ENCODE measurements around the gene LAMA1.
"Not testable (repeated sequence)": the region's sequence is repeated elsewhere in the genome, so short reads cannot be mapped to it uniquely, and the experiment has no call there.

The LAMA1 gene

GRCh38 chr18:6947338-6948030 lies 170.1 kb downstream of the LAMA1 start:
- DNase-seq (ENCODE audit: low spot score) = no peak

GRCh38 chr18:6943143-6943542 lies 174.5 kb downstream of the LAMA1 start:
- DNase-seq (ENCODE audit: low spot score) = no peak

- no peak for DNase-seq (ENCODE audit: low spot score)
These were observed 174.9 kb downstream of the LAMA1 start for GRCh38 chr18:6942742-6943141.

GRCh38 chr18:6941996-6942395 lies 175.6 kb downstream of the LAMA1 start:
- no peak for DNase-seq (ENCODE audit: low spot score)

GRCh38 chr18:6940451-6940850 lies 177.1 kb downstream of the LAMA1 start:
- DNase-seq (ENCODE audit: low spot score) = no peak

GRCh38 chr18:6939972-6940371 lies 177.6 kb downstream of the LAMA1 start:
- no peak for DNase-seq (ENCODE audit: low spot score)

GRCh38 chr18:6938403-6938802 lies 179.2 kb downstream of the LAMA1 start:
- not testable (repeated sequence) for DNase-seq (ENCODE audit: low spot score)

GRCh38 chr18:6938003-6938402 lies 179.6 kb downstream of the LAMA1 start:
- no peak for DNase-seq (ENCODE audit: low spot score)

- no peak for DNase-seq (ENCODE audit: low spot score)
These were observed 182.7 kb downstream of the LAMA1 start for GRCh38 chr18:6934859-6935258.

- DNase-seq (ENCODE audit: low spot score) = peak; percentile 15
These were observed 188.1 kb downstream of the LAMA1 start for GRCh38 chr18:6929370-6930102.

GRCh38 chr18:6928359-6928758 lies 189.2 kb downstream of the LAMA1 start:
- no peak for DNase-seq (ENCODE audit: low spot score)

GRCh38 chr18:6927153-6927552 lies 190.4 kb downstream of the LAMA1 start:
- DNase-seq (ENCODE audit: low spot score) = no peak

GRCh38 chr18:6923220-6923619 lies 194.4 kb downstream of the LAMA1 start:
- DNase-seq (ENCODE audit: low spot score) = no peak

GRCh38 chr18:6921571-6921970 lies 196.0 kb downstream of the LAMA1 start:
- DNase-seq (ENCODE audit: low spot score) = no peak

- DNase-seq (ENCODE audit: low spot score) = peak; percentile 68
These were observed 197.3 kb downstream of the LAMA1 start for GRCh38 chr18:6920099-6920955.

- DNase-seq (ENCODE audit: low spot score) = no peak
These were observed 200.5 kb downstream of the LAMA1 start for GRCh38 chr18:6917072-6917471.

GRCh38 chr18:6901286-6901926 lies 216.2 kb downstream of the LAMA1 start:
- no peak for DNase-seq (ENCODE audit: low spot score)

GRCh38 chr18:6891788-6892187 lies 225.8 kb downstream of the LAMA1 start:
- DNase-seq (ENCODE audit: low spot score) = no peak
